ENCODE data around the gene NUP54. TPM values are rescaled to one million over a fixed set of nuclear protein-coding genes. Genes with fewer than 3 reads are reported as not detected.
A peak's percentile ranks its signal among the peaks of the same experiment; 100 is the strongest.

The NUP54 gene
- total and polyA plus RNA-seq, 9 of the 15 experiments (the other 6 are each of a cell fraction or from before 2014, with no cell fraction given) = 29.6 to 115 (median 67.7) TPM

- Histone ChIP-seq H3K36me3 (ENCODE audit: control insufficient read depth, insufficient read depth, low read length) (peaks cover 16% of the 10 kb centered on the region; the same call in 2 of the 3 replicates), H3K4me2 (ENCODE audit: insufficient read depth, low read length) (no peak overlapping the region), H2AFZ (ENCODE audit: low read depth, low read length) (no peak overlapping the region), H3K9ac (ENCODE audit: insufficient read depth in 1 of 2, low read depth in 2 of 2, low read length in 2 of 2) (no peak overlapping the region), H3K4me3 (no peak overlapping the region), H3K4me1 (replicated peaks in 1 of 2; ENCODE audit: control insufficient read depth in 2 of 2, insufficient read depth in 2 of 2, low read length in 2 of 2) (no peaks in the 10 kb centered on the region), H3K79me2 (ENCODE audit: control insufficient read depth, insufficient read depth, low read length) (no peaks in the 10 kb centered on the region), H3K9me3 (replicated peaks; ENCODE audit: control insufficient read depth, insufficient read depth, low read depth, low read length) (no peaks in the 10 kb centered on the region), H4K20me1 (replicated peaks; ENCODE audit: control insufficient read depth, insufficient read depth, low read length) (no peaks in the 10 kb centered on the region), H3K9me1 (ENCODE audit: control insufficient read depth, insufficient read depth, low read length) (no peaks in the 10 kb centered on the region), H3K27me3 (ENCODE audit: control insufficient read depth in 2 of 2, insufficient read depth in 2 of 2, low read length in 2 of 2) (no peaks in the 10 kb centered on the region), H3K27ac (ENCODE audit: extremely low read depth, low read depth, low read length) (no peak overlapping the region)
- BruUV-seq (replicated peaks) = no TSS peak
- TF ChIP-seq, protein P1, sequence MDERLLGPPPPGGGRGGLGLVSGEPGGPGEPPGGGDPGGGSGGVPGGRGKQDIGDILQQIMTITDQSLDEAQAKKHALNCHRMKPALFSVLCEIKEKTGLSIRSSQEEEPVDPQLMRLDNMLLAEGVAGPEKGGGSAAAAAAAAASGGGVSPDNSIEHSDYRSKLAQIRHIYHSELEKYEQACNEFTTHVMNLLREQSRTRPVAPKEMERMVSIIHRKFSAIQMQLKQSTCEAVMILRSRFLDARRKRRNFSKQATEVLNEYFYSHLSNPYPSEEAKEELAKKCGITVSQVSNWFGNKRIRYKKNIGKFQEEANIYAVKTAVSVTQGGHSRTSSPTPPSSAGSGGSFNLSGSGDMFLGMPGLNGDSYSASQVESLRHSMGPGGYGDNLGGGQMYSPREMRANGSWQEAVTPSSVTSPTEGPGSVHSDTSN (CRISPR knock-in tag; IDR thresholded peaks at IDR 0.05; ENCODE audit: low read depth) = no peak
- TF ChIP-seq, protein P1 (tag; conservative IDR thresholded peaks at IDR 0.05; ENCODE audit: low read depth) = peak; percentile 87
- TF ChIP-seq ZNF347 (CRISPR knock-in tag; IDR thresholded peaks at IDR 0.05; ENCODE audit: low read depth) (no peak), RBM15 (IDR thresholded peaks at IDR 0.05; ENCODE audit: insufficient read depth, low read length) (no peak), NR2C1 (IDR thresholded peaks at IDR 0.05) (no peak), NR2C1 (tag; IDR thresholded peaks at IDR 0.05) (no peak), NCOR1 (IDR thresholded peaks at IDR 0.05) (no peak), FOXO4 (CRISPR knock-in tag; IDR thresholded peaks at IDR 0.05) (no peak), E2F5 (CRISPR knock-in tag; IDR thresholded peaks at IDR 0.05) (no peak), SLC30A9 (CRISPR knock-in tag; IDR thresholded peaks at IDR 0.05) (no peak), PYGO2 (tag; IDR thresholded peaks at IDR 0.05) (no peak), GABPA (tag; conservative IDR thresholded peaks at IDR 0.05; ENCODE audit: low read depth) (0 out of 2 replicates have a peak, but pooled peaks have one; percentile 22), CEBPB (tag; IDR thresholded peaks at IDR 0.05) (peak; percentile 8; the same call in 1 of the 2 replicates), FOXA3 (CRISPR knock-in tag; conservative IDR thresholded peaks at IDR 0.05 in 1 of 2, IDR thresholded peaks at IDR 0.05 in 1 of 2) (no peak), RNF2 (IDR thresholded peaks at IDR 0.05) (no peak), ETV1 (tag; conservative IDR thresholded peaks at IDR 0.05; ENCODE audit: low read depth) (peak; percentile 72), MEIS2 (IDR thresholded peaks at IDR 0.05; ENCODE audit: partially characterized antibody) (peak; percentile 92)
- TF ChIP-seq, protein P2, sequence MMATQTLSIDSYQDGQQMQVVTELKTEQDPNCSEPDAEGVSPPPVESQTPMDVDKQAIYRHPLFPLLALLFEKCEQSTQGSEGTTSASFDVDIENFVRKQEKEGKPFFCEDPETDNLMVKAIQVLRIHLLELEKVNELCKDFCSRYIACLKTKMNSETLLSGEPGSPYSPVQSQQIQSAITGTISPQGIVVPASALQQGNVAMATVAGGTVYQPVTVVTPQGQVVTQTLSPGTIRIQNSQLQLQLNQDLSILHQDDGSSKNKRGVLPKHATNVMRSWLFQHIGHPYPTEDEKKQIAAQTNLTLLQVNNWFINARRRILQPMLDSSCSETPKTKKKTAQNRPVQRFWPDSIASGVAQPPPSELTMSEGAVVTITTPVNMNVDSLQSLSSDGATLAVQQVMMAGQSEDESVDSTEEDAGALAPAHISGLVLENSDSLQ (IDR thresholded peaks at IDR 0.05) = peak; percentile 87
- ChIA-PET CTCF (ENCODE audit: low intra/inter-chr PET ratio) (no interaction called here), POLR2A (no interaction called here)
- DNase-seq (ENCODE audit: extremely low read depth in 1 of 4, low spot score in 3 of 4) = no peak
- WGBS (ENCODE audit: insufficient coverage, low coverage, missing lambda C conversion rate) = 0% methylated on average over 2 of the region's 2 CpGs
- in situ Hi-C loops (cut with MboI) = no loop called here
- no peak for FAIRE-seq
- intact Hi-C loops (cut with micrococcal nuclease) = no loop called here
- no peak for ATAC-seq
These were observed 12.2 kb upstream of the NUP54 start for GRCh38 chr4:76160355-76160754.

Measured in K562 (cell line).